Measurements from ENCODE around the gene ADGRG6.

Gene ADGRG6

GRCh38 chr6:142292166-142292924 lies 9.5 kb upstream of the ADGRG6 start:
- DNase-seq: no peak

- DNase-seq: no peak
These were observed 8.7 kb upstream of the ADGRG6 start for GRCh38 chr6:142293121-142293520.

- no peak for DNase-seq
These were observed 7.1 kb upstream of the ADGRG6 start for GRCh38 chr6:142294679-142295078.

GRCh38 chr6:142296975-142297604 lies 4.7 kb upstream of the ADGRG6 start:
- DNase-seq: no peak

GRCh38 chr6:142297605-142297995 lies 4.2 kb upstream of the ADGRG6 start:
- DNase-seq: no peak

GRCh38 chr6:142297996-142298753 lies 3.6 kb upstream of the ADGRG6 start:
- DNase-seq: no peak

- no peak for DNase-seq
These were observed 1.5 kb upstream of the ADGRG6 start for GRCh38 chr6:142300302-142300701.

GRCh38 chr6:142300758-142301650 lies 803 bp upstream of the ADGRG6 start:
- no peak for DNase-seq

GRCh38 chr6:142302421-142303175 lies 791 bp downstream of the ADGRG6 start:
- no peak for DNase-seq

- no peak for DNase-seq
These were observed 1.3 kb downstream of the ADGRG6 start for GRCh38 chr6:142303176-142303533.

- DNase-seq: no peak
These were observed 2.4 kb downstream of the ADGRG6 start for GRCh38 chr6:142304241-142304640.

- no peak for DNase-seq
These were observed 4.9 kb downstream of the ADGRG6 start for GRCh38 chr6:142306736-142307135.

GRCh38 chr6:142307963-142308748 lies 6.3 kb downstream of the ADGRG6 start:
- DNase-seq: no peak

- no peak for DNase-seq
These were observed 7.6 kb downstream of the ADGRG6 start for GRCh38 chr6:142309426-142309825.

GRCh38 chr6:142313284-142313683 lies 11.5 kb downstream of the ADGRG6 start:
- no peak for DNase-seq

- DNase-seq: no peak
These were observed 15.1 kb downstream of the ADGRG6 start for GRCh38 chr6:142316791-142317368.

GRCh38 chr6:142318714-142319113 lies 16.9 kb downstream of the ADGRG6 start:
- no peak for DNase-seq

GRCh38 chr6:142320366-142320765 lies 18.6 kb downstream of the ADGRG6 start:
- no peak for DNase-seq

- no peak for DNase-seq
These were observed 19.6 kb downstream of the ADGRG6 start for GRCh38 chr6:142321451-142321850.

- DNase-seq: no peak
These were observed 20.3 kb downstream of the ADGRG6 start for GRCh38 chr6:142322066-142322465.
